ENCODE measurements around the gene NPR2. TPM values are rescaled to one million over a fixed set of nuclear protein-coding genes. Genes with fewer than 3 reads are reported as not detected.

Gene NPR2
- total RNA-seq, 1 experiment from 2014 or later = 18.8 TPM

DNA sequence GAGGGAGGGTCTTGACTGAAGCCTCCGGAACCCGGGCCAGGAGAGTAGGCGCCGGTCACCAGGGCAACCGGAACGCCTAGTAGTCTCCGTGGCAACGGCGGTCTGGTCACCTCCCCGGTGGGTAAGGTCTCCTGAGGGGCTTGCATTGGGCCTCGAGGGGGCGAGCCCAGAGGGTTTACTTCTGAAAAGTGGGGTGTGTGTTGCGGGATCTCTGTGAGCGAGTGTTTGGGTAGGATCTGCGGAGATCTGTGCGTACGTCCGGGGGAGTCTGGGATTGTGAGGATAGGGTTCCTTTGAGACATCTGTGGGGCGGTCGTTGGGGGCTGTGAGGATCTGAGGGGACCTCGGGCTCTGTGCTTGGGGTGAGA lies 37.3 kb downstream of the NPR2 start, which contains the start of gene FAM221B:
Gene FAM221B (minus strand): TSS at position 17 of the 368 bp plus-strand sequence. CDS start 2,571 bp downstream, outside the sequence.
- Histone ChIP-seq H2AFZ (ENCODE audit: low read depth, low read length, poor library complexity, severe bottlenecking) (peak within 1 kb of the TSS; percentile 56), H3K9me2 (ENCODE audit: insufficient read depth) (no peaks in the 10 kb centered on the region), H3K27ac (ENCODE audit: low read depth, low read length) (peak within 1 kb of the TSS; percentile 40; the same call in 1 of the 2 replicates), H3K79me2 (ENCODE audit: insufficient read depth, low read length) (no peaks in the 10 kb centered on the region), H3K4me1 (ENCODE audit: control insufficient read depth in 1 of 2, insufficient read depth in 2 of 2, low read length in 2 of 2) (peaks cover 3 to 26% of the 10 kb centered on the region in 2 experiments; a peak in 3 of 4 replicates), H3K36me3 (ENCODE audit: control insufficient read depth in 1 of 2, insufficient read depth in 2 of 2, low read length in 2 of 2) (no peaks in the 10 kb centered on the region), H4K20me1 (ENCODE audit: insufficient read depth) (no peaks in the 10 kb centered on the region), H3K9ac (ENCODE audit: low read length) (peak within 1 kb of the TSS; percentile 67), H3K4me3 (replicated peaks in 1 of 2; ENCODE audit: low read depth in 1 of 2, low read length in 2 of 2) (peak within 1 kb of the TSS; percentile 61 to 70), H3K27me3 (ENCODE audit: insufficient read depth, low read length) (no peaks in the 10 kb centered on the region), H3K4me2 (ENCODE audit: low read length) (peak within 1 kb of the TSS; percentile 94), H3K9me3 (ENCODE audit: control insufficient read depth in 1 of 2, insufficient read depth in 1 of 2, low read depth in 1 of 2, low read length in 2 of 2) (no peaks in the 10 kb centered on the region)
- POLR2A ChIA-PET = no interaction called here
- DNase-seq (ENCODE audit: low read depth, low spot score) (no peak), ATAC-seq (no peak)
- CTCF ChIA-PET = interaction anchor here (1.0 to 1.1 kb wide), 2 partner anchors 54 to 117 kb away, joined by 3 to 8 read pairs; no protein-coding TSS in a partner anchor
- intact Hi-C loops (cut with micrococcal nuclease) = no loop called here
- TF ChIP-seq ELF1 (IDR thresholded peaks at IDR 0.05; ENCODE audit: borderline replicate concordance, low read depth) (no peak), ZNF274 (IDR thresholded peaks at IDR 0.05; ENCODE audit: low read depth, low read length) (no peak), SRF (IDR thresholded peaks at IDR 0.05; ENCODE audit: low read depth) (no peak), SP1 (IDR thresholded peaks at IDR 0.05; ENCODE audit: low read depth) (no peak), TCF7L2 (IDR thresholded peaks at IDR 0.05; ENCODE audit: borderline replicate concordance, extremely low read depth, insufficient read depth, insufficient read length) (no peak)
- TF ChIP-seq, protein P1, sequence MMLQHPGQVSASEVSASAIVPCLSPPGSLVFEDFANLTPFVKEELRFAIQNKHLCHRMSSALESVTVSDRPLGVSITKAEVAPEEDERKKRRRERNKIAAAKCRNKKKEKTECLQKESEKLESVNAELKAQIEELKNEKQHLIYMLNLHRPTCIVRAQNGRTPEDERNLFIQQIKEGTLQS (IDR thresholded peaks at IDR 0.05) = no peak
- TF ChIP-seq, protein P2, sequence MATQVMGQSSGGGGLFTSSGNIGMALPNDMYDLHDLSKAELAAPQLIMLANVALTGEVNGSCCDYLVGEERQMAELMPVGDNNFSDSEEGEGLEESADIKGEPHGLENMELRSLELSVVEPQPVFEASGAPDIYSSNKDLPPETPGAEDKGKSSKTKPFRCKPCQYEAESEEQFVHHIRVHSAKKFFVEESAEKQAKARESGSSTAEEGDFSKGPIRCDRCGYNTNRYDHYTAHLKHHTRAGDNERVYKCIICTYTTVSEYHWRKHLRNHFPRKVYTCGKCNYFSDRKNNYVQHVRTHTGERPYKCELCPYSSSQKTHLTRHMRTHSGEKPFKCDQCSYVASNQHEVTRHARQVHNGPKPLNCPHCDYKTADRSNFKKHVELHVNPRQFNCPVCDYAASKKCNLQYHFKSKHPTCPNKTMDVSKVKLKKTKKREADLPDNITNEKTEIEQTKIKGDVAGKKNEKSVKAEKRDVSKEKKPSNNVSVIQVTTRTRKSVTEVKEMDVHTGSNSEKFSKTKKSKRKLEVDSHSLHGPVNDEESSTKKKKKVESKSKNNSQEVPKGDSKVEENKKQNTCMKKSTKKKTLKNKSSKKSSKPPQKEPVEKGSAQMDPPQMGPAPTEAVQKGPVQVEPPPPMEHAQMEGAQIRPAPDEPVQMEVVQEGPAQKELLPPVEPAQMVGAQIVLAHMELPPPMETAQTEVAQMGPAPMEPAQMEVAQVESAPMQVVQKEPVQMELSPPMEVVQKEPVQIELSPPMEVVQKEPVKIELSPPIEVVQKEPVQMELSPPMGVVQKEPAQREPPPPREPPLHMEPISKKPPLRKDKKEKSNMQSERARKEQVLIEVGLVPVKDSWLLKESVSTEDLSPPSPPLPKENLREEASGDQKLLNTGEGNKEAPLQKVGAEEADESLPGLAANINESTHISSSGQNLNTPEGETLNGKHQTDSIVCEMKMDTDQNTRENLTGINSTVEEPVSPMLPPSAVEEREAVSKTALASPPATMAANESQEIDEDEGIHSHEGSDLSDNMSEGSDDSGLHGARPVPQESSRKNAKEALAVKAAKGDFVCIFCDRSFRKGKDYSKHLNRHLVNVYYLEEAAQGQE (IDR thresholded peaks at IDR 0.05; ENCODE audit: low read depth) = no peak
- RAD21 ChIA-PET (ENCODE audit: low non-redundant PET in 1 of 2, low total read pairs in 2 of 2, uncharacterized antibody in 2 of 2, unreplicated experiment in 2 of 2) = no interaction called here
- BruUV-seq (replicated peaks) = no TSS peak
